ENCODE measurements around the gene ETV1. TPM values are rescaled to one million over a fixed set of nuclear protein-coding genes. Genes with fewer than 3 reads are reported as not detected.

The ETV1 gene
- total RNA-seq, 1 donor: 0.31 TPM

DNA sequence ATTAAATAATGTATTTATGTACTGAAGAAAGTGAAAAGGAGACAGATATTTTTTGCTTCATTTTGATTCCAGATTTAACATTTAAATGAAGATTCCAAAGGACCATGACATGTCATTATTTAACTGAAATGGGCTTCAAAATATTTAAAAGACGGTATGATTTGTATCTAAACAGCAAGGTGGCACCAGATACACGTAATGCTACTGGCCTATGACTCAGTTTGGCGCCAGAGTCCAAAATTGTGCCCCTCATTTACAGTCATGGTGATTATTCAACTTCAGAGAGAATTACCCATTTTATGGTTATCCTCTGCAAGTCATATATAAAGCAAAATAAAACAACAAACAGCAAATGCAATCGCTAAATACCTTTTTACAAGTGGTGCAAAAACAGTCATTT lies 94.5 kb downstream of the ETV1 start:
- no peaks in the 10 kb centered on the region for H3K9me3 ChIP-seq (ENCODE audit: low read depth, low read length)
- no peak overlapping the region for H3K4me3 ChIP-seq (ENCODE audit: low read length)
- peaks cover 3% of the 10 kb centered on the region for H3K4me1 ChIP-seq (ENCODE audit: insufficient read depth, low read length)
- no peaks in the 10 kb centered on the region for H3K27me3 ChIP-seq (ENCODE audit: insufficient read depth, low read length)

DNA sequence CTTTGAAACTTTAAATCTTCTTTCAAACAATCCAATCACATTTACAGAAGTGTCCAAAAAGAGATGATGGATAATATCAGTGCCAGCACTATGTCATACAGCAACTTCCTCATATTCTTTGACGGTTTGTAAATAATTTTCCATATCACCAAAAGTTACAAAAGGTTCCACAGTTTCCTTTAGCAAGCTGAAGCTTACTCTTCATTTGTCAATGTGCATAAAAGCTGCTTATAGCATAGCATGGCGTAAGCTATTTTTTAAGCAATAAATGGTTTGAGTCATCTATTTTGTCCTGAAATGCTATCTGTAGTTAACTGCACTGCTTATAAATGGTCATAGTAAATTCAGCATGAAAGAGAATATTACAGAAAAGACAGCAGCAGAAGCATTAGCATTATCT lies 95.1 kb downstream of the ETV1 start:
- no peak overlapping the region for H3K4me3 ChIP-seq (ENCODE audit: low read length)
- H3K4me1 ChIP-seq (ENCODE audit: insufficient read depth, low read length): peaks cover 3% of the 10 kb centered on the region
- no peaks in the 10 kb centered on the region for H3K9me3 ChIP-seq (ENCODE audit: low read depth, low read length)
- no peaks in the 10 kb centered on the region for H3K27me3 ChIP-seq (ENCODE audit: insufficient read depth, low read length)

DNA sequence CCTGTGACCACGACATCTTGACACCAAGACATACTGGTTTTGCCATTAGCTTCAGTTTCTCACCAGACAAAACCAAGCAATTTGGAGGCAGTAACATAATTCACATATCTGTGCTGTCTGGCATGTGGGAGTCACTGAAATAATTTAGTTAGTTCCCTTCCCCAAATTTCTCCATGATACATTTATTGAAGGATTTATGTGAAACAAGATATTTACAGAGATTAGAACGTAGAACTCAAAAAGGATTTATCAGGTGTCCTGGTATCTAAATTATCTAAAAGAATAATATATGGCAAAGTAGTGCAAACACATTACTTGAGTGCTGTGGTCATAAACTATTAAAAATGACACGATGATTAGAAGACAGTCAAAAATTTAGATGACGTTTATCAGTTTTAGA lies 98.7 kb downstream of the ETV1 start:
- H3K4me3 ChIP-seq (ENCODE audit: low read length): no peak overlapping the region
- H3K9me3 ChIP-seq (ENCODE audit: low read depth, low read length): no peaks in the 10 kb centered on the region
- H3K27me3 ChIP-seq (ENCODE audit: insufficient read depth, low read length): no peaks in the 10 kb centered on the region
- H3K4me1 ChIP-seq (ENCODE audit: insufficient read depth, low read length): no peaks in the 10 kb centered on the region

DNA sequence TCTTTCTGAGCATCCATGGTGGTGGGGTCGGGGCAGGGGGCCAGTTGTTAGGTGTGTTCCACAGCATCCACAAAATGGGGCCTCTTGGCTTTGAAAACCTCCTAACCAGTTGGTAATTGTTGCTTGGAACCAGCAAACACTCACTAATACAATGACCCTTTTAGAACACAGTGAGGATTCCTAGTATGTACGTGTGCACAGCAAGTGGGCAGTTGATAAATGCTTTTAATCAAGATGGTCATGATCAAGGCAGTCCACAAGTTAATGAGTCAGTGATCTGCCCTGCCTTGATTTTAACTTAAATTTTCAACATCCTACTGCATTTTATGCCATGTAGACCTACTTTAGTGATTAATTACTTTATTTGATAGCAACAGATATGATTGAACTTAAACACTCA lies 103.1 kb downstream of the ETV1 start:
- H3K4me1 ChIP-seq (ENCODE audit: insufficient read depth, low read length): no peaks in the 10 kb centered on the region
- H3K27me3 ChIP-seq (ENCODE audit: insufficient read depth, low read length): no peaks in the 10 kb centered on the region
- no peaks in the 10 kb centered on the region for H3K9me3 ChIP-seq (ENCODE audit: low read depth, low read length)
- H3K4me3 ChIP-seq (ENCODE audit: low read length): no peak overlapping the region

DNA sequence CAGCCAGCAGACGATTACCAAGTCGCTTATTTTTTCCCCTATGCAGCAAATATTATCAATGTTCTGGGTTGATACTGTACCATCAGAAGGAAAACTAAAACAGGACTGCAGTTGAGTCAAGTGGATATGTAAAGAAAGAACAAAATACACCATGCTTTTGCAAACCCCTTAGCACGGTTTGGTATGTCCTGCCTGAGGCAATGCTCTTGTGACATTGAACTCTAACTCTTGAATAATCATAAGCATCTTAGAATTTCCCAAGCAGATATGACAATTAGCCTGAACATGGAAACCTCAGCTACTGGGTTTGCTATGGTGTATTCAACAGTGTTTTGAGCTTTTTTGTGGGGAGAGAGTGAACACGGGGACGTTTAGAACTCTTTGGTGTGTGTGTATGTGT lies 107.4 kb downstream of the ETV1 start:
- Histone ChIP-seq H3K4me3 (ENCODE audit: low read length) (no peak overlapping the region), H3K27me3 (ENCODE audit: insufficient read depth, low read length) (no peaks in the 10 kb centered on the region), H3K9me3 (ENCODE audit: low read depth, low read length) (no peaks in the 10 kb centered on the region), H3K4me1 (ENCODE audit: insufficient read depth, low read length) (no peaks in the 10 kb centered on the region)

DNA sequence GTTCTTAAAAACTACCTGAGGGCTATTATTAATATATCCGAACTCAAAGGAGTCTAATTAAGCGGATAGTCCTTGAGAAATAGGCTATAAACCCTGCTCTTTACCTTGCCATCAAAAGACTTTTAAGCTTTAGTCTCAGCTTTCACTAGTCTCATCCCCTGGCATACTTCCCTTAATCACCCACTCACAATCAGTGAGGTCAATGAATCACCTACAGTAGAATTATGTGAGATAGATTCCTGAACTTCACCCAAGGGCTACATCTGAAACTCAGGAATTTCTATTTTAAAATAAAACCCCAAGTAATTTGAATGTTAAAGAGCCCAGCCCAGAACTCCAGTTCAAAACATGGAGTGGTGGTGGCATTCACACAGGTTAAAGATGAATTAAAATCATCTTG lies 108.7 kb downstream of the ETV1 start:
- no peaks in the 10 kb centered on the region for H3K4me1 ChIP-seq (ENCODE audit: insufficient read depth, low read length)
- H3K27me3 ChIP-seq (ENCODE audit: insufficient read depth, low read length): no peaks in the 10 kb centered on the region
- H3K9me3 ChIP-seq (ENCODE audit: low read depth, low read length): no peaks in the 10 kb centered on the region
- H3K4me3 ChIP-seq (ENCODE audit: low read length): no peak overlapping the region

DNA sequence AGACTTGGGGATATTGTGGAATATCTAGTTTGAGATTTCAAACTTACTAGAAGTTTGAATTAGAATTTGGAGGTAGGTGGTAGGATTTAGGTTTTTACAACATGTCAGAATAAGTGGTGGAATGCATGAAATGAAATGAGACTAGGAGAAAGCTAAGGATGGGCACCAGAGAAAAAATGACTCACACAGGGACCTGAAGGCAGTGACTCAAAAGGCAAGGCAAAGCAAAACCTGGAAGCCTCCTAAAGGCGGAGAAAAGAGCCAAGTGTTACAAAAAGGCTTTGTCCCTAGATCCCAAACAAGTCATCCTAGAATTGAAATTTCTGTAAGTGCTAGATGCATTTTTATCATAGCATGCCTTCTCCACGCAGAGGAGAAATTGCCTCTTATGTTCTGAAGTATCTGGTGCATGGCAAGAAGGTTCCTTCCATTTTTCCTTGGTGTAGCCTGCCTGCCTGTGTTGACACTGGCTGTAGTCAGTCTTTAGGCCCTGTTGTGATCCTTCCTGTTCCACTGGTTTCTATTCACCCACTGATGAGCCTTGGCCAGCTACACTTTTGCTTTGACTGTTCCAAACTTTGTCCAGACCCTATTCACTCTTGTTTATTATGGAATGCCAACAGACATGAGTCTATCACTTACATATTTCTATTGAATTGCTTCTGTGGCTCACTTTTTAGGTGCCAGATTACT lies 109.3 kb downstream of the ETV1 start:
- Histone ChIP-seq H3K4me3 (ENCODE audit: low read length) (no peak overlapping the region), H3K9me3 (ENCODE audit: low read depth, low read length) (no peaks in the 10 kb centered on the region), H3K27me3 (ENCODE audit: insufficient read depth, low read length) (no peaks in the 10 kb centered on the region), H3K4me1 (ENCODE audit: insufficient read depth, low read length) (no peaks in the 10 kb centered on the region)

DNA sequence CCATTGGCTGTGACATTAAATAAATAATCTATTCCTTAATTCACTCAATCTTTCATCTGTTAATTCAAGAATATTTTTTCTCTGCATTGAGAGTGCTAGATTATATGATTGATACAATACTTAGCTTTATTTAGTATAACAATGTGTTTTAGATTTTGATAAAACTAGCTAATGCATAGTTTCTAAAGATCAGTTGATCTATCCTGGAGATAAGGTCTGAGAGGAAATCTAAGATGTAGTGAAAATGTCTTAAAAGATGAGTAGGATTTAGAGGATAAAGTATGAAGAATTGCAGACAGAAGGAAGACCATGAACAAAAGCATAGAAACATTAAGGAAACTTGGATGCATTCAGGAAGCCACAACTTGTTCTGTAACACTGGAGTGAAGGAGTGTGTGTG lies 110.3 kb downstream of the ETV1 start:
- Histone ChIP-seq H3K9me3 (ENCODE audit: low read depth, low read length) (no peaks in the 10 kb centered on the region), H3K27me3 (ENCODE audit: insufficient read depth, low read length) (no peaks in the 10 kb centered on the region), H3K4me3 (ENCODE audit: low read length) (no peak overlapping the region), H3K4me1 (ENCODE audit: insufficient read depth, low read length) (no peaks in the 10 kb centered on the region)

DNA sequence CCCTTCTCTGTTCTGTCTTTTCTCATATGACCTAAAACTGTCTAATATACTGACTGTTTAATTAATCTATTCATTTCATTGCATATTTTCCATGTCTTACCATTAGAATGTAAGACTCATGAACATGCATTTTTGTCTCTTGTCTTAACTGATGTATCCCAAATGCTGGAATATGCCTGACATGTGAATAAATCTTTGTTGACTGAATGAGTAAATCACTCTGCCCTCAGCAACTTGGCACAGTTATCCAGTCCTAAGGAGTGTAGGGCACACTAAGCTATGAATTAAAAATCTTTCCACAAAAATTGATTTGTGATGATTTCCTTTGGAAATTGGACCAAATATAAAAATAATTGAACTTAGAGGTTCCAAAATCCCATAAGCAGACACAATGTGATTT lies 111.3 kb downstream of the ETV1 start:
- H3K4me3 ChIP-seq (ENCODE audit: low read length): no peak overlapping the region
- no peaks in the 10 kb centered on the region for H3K4me1 ChIP-seq (ENCODE audit: insufficient read depth, low read length)
- no peaks in the 10 kb centered on the region for H3K9me3 ChIP-seq (ENCODE audit: low read depth, low read length)
- H3K27me3 ChIP-seq (ENCODE audit: insufficient read depth, low read length): no peaks in the 10 kb centered on the region

DNA sequence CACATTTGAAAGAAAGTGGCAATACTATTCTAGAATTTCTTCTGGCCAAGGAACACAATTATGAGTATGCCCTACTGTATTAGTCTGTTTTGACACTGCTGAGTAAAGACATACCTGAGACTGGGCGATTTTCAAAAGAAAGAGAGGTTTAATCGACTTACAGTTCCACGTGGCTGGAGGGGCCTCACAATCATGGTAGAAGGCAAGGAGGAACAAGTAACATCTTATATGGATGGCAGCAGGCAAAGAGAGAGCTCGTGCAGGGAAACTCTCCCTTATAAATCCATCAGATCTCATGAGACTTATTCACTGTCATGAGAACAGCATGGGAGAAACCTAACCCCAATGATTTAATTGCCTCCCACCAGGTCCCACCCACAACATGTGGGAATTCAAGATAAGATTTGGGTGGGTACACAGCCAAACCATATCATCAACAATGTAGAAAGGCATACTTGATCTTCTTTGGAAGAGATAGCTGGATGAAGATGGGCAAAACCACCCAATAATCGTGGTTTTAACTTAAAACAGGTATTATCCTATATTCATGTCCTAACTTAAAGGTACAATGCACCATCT lies 113.9 kb downstream of the ETV1 start:
- Histone ChIP-seq H3K4me3 (ENCODE audit: low read length) (no peak overlapping the region), H3K9me3 (ENCODE audit: low read depth, low read length) (no peaks in the 10 kb centered on the region), H3K27me3 (ENCODE audit: insufficient read depth, low read length) (no peaks in the 10 kb centered on the region), H3K4me1 (ENCODE audit: insufficient read depth, low read length) (no peaks in the 10 kb centered on the region)

DNA sequence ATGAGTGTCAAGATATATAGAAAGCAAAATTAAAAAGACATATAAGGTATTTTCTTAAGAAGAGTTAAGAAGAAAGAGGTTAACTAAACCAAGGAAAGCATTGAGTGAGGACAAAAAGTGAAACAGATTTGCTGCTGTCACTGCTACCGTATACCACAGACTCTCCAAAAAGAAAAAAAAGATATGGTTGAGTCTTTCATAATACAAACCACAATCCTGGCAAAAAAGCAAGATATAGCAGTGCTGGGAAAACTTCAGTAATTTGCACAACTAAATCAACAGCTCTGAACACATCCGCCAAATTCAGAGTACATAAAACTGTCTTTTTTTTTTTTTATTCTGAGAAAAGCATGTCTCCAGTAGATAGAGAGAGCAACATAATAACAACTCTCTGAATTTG lies 114.7 kb downstream of the ETV1 start:
- Histone ChIP-seq H3K27me3 (ENCODE audit: insufficient read depth, low read length) (no peaks in the 10 kb centered on the region), H3K4me3 (ENCODE audit: low read length) (no peak overlapping the region), H3K4me1 (ENCODE audit: insufficient read depth, low read length) (no peaks in the 10 kb centered on the region), H3K9me3 (ENCODE audit: low read depth, low read length) (no peaks in the 10 kb centered on the region)

DNA sequence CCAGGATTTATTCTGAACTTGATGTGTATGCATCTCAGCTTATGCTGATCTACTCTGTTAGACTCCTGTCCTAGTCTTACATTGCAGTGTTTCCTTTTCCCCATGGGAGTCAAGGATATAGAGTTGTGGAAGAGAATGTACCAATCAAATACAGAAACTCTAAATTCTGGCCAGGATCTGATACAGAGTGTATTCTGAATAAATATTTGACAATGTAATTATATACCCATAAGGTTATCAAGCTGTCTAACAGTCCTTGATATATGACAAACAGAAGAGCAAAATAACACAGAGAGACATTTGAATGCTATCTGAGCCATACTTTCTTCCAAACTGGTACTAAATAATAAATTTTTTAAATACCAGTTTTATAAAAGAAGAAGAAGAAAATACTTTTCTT lies 116.8 kb downstream of the ETV1 start:
- Histone ChIP-seq H3K9me3 (ENCODE audit: low read depth, low read length) (no peaks in the 10 kb centered on the region), H3K4me1 (ENCODE audit: insufficient read depth, low read length) (no peaks in the 10 kb centered on the region), H3K27me3 (ENCODE audit: insufficient read depth, low read length) (no peaks in the 10 kb centered on the region), H3K4me3 (ENCODE audit: low read length) (no peak overlapping the region)

DNA sequence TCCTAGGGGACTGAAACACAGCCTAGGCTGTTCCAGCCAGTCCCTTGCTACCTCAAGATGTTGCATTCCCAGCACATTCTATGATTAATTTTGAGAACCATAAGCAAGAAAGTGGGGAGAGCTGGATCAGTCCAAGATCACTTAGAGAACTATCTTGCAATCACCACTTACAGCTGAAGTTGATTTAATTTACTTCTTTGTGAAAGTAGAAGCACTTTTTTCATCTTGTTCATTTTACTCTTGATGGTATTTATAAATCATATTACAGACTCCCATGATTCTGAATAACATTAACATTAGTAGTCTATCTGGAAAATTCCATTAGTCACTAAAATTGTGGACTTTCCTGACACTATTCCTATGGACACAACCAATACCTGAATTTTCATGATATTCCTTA lies 118.5 kb downstream of the ETV1 start:
- Histone ChIP-seq H3K4me1 (ENCODE audit: insufficient read depth, low read length) (no peaks in the 10 kb centered on the region), H3K4me3 (ENCODE audit: low read length) (no peak overlapping the region), H3K27me3 (ENCODE audit: insufficient read depth, low read length) (no peaks in the 10 kb centered on the region), H3K9me3 (ENCODE audit: low read depth, low read length) (no peaks in the 10 kb centered on the region)

DNA sequence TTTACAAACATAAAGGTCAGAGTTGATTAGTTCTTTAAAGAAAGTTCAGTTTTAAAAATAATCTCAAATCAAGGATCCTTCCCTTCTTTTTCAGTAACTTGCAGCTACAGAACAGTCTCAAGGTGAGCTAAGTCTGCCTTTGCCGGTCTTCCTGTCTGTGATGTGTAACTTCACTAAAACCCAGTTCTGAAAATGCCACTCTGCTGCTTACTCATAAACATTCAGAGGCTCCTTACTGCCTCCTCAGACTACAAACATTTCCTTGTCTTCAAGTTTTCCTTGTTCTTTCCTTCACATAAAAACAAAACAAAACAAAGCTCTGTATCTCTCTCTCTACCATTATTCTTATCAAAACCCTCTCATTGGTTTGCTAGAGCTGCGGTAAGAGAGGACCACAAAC lies 128.7 kb downstream of the ETV1 start:
- Histone ChIP-seq H3K27me3 (ENCODE audit: insufficient read depth, low read length) (no peaks in the 10 kb centered on the region), H3K4me3 (ENCODE audit: low read length) (no peak overlapping the region), H3K9me3 (ENCODE audit: low read depth, low read length) (no peaks in the 10 kb centered on the region), H3K4me1 (ENCODE audit: insufficient read depth, low read length) (no peaks in the 10 kb centered on the region)

DNA sequence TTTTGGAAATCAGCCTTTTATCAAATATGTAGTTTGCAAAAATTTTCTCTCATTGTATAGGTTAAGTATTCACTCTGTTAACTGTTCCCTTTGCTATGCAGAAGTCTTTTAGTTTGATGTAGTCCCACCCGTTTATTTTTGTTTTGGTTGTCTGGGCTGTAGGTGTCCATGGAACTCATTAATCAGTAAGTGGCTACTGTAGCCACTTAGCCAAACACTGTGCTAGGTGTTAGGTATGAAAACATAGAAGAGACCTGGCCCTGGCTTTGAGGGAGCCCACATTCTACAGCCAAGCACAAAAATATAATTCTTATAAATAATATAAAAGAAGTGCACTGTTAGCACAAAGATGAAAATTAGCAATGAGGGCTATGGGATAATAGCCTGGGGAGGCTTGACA lies 133.5 kb downstream of the ETV1 start:
- Histone ChIP-seq H3K4me3 (ENCODE audit: low read length) (no peak overlapping the region), H3K4me1 (ENCODE audit: insufficient read depth, low read length) (no peaks in the 10 kb centered on the region), H3K9me3 (ENCODE audit: low read depth, low read length) (no peaks in the 10 kb centered on the region)

DNA sequence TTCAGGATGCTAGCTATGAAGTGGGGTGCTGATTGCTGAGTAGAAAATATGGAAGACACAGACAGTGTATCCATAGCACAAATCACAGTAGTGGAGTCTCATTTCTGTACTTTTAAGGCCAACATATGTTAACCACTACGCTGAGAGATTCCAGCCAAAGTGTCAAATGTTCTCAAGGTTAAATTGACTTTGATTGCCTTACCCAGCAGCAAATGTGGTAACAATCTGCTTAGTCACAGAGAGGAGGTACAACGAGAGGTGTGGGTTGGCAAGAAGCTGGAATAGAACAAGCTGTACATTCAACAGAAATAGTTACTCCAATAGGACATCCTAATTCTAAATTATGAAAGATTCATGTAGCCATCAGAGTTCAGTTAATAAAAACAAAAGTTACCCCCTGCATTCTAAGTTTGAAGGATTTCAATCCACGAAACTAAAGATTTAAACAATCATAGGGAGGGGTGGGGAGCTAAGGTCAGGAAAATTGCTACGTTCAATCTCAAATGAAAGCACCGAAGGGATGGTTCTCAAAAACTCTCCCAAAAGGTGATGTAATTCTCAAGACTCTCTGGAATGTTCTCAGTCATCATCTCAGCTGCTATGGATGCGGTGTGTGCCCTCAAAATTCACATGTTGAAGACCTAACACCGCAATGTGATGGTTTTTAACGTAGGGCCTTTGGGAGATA lies 137.0 kb downstream of the ETV1 start:
- Histone ChIP-seq H3K9me3 (ENCODE audit: low read depth, low read length) (no peaks in the 10 kb centered on the region), H3K4me1 (ENCODE audit: insufficient read depth, low read length) (peaks cover 12% of the 10 kb centered on the region), H3K27me3 (ENCODE audit: insufficient read depth, low read length) (no peaks in the 10 kb centered on the region), H3K4me3 (ENCODE audit: low read length) (no peak overlapping the region)

More for the DNA sequence above, 133.5 kb downstream of the ETV1 start:
- no peaks in the 10 kb centered on the region for H3K27me3 ChIP-seq (ENCODE audit: insufficient read depth, low read length)

All from mononuclear cell (primary cell).